DMS153 treated with DMSO at 0.1 percent for 48 hours (cell line): Measurements from ENCODE around the gene CAP2.
"Not testable (repeated sequence)": the region's sequence is repeated elsewhere in the genome, so short reads cannot be mapped to it uniquely, and the experiment has no call there.

Experiments
- DNase-seq: peaks from one replicate; lab custom pipeline; 2025; ENCODE audit not compliant: unreplicated experiment; lab: John Stamatoyannopoulos, UW

The CAP2 gene

GRCh38 chr6:17396256-17396655 is 2.9 kb downstream of the CAP2 start:
- DNase-seq = no peak

GRCh38 chr6:17397764-17398194 is 4.4 kb downstream of the CAP2 start:
- DNase-seq = no peak

GRCh38 chr6:17405181-17405943 is 12.0 kb downstream of the CAP2 start:
- DNase-seq = not testable (repeated sequence)

GRCh38 chr6:17405944-17406245 is 12.5 kb downstream of the CAP2 start:
- no peak for DNase-seq

GRCh38 chr6:17408081-17408480 is 14.7 kb downstream of the CAP2 start:
- no peak for DNase-seq

GRCh38 chr6:17410281-17410680 is 16.9 kb downstream of the CAP2 start:
- no peak for DNase-seq

GRCh38 chr6:17413313-17413750 is 19.9 kb downstream of the CAP2 start:
- no peak for DNase-seq

- DNase-seq = not testable (repeated sequence)
Measured at GRCh38 chr6:17414395-17414794, 21.0 kb downstream of the CAP2 start.

- DNase-seq = no peak
Measured at GRCh38 chr6:17415321-17415720, 21.9 kb downstream of the CAP2 start.

GRCh38 chr6:17416806-17417205 is 23.4 kb downstream of the CAP2 start:
- no peak for DNase-seq

- no peak for DNase-seq
Measured at GRCh38 chr6:17417817-17418216, 24.4 kb downstream of the CAP2 start.

GRCh38 chr6:17418281-17419188 is 25.1 kb downstream of the CAP2 start:
- DNase-seq = no peak

GRCh38 chr6:17419189-17419575 is 25.8 kb downstream of the CAP2 start:
- DNase-seq = no peak

- DNase-seq = no peak
Measured at GRCh38 chr6:17420368-17420767, 27.0 kb downstream of the CAP2 start.

- DNase-seq = no peak
Measured at GRCh38 chr6:17421406-17421805, 28.0 kb downstream of the CAP2 start.

GRCh38 chr6:17423026-17423425 is 29.6 kb downstream of the CAP2 start:
- DNase-seq = no peak

- no peak for DNase-seq
Measured at GRCh38 chr6:17427062-17427461, 33.7 kb downstream of the CAP2 start.

GRCh38 chr6:17427617-17428016 is 34.2 kb downstream of the CAP2 start:
- DNase-seq = no peak

- not testable (repeated sequence) for DNase-seq
Measured at GRCh38 chr6:17428595-17429120, 35.3 kb downstream of the CAP2 start.

GRCh38 chr6:17429383-17430061 is 36.1 kb downstream of the CAP2 start:
- DNase-seq = no peak

- no peak for DNase-seq
Measured at GRCh38 chr6:17431581-17431980, 38.2 kb downstream of the CAP2 start.
